ENCODE results near the gene MEAK7. TPM values are rescaled to one million over a fixed set of nuclear protein-coding genes. Genes with fewer than 3 reads are reported as not detected.
A peak's percentile ranks its signal among the peaks of the same experiment; 100 is the strongest.

MEAK7 gene
- total RNA-seq, 1 experiment from 2014 or later = 21.5 TPM

DNA sequence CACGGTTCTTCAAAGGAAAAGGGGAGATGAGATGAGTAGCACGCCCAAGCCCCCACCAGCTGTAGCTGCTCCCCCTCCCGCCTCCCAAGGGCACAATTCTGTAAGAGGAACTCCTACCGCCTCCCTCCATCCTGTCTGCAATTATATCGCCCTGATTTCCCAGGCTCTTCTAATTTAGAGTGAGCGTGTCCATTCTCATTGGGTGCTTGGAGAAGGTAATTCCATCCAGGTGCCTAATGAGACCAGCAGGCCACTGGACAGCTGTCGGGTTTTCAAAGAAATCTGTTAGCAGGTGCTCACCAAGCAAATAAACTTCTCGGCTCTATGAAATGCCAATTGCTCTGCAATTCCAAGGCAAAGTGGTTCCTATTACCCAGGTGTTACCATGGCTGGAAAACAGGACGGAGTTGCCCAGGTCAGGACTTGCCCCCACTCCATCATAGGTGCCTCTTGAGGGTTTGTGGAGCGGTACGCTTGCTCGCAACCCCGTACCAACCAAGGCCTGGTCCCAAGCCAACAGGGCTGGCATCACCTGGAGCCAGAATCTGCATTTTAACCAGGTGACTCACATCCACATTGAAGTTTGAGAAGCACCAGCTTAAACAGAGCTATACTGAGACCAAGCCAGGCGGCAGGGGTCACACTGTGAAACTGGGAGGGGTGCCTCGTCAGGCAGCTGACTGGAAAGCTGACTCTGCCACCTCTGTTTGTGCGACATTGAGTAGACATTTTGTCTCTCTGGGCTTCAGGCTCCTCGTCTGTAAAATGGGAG, 16.5 kb upstream of the MEAK7 start:
- TF ChIP-seq, protein P1, sequence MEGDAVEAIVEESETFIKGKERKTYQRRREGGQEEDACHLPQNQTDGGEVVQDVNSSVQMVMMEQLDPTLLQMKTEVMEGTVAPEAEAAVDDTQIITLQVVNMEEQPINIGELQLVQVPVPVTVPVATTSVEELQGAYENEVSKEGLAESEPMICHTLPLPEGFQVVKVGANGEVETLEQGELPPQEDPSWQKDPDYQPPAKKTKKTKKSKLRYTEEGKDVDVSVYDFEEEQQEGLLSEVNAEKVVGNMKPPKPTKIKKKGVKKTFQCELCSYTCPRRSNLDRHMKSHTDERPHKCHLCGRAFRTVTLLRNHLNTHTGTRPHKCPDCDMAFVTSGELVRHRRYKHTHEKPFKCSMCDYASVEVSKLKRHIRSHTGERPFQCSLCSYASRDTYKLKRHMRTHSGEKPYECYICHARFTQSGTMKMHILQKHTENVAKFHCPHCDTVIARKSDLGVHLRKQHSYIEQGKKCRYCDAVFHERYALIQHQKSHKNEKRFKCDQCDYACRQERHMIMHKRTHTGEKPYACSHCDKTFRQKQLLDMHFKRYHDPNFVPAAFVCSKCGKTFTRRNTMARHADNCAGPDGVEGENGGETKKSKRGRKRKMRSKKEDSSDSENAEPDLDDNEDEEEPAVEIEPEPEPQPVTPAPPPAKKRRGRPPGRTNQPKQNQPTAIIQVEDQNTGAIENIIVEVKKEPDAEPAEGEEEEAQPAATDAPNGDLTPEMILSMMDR (conservative IDR thresholded peaks at IDR 0.05) = no peak
- Histone ChIP-seq H3K56ac (ENCODE audit: insufficient read length, low read depth, low read length) (no peak overlapping the region), H4K20me1 (ENCODE audit: control insufficient read depth, insufficient read depth, insufficient read length) (no peaks in the 10 kb centered on the region), H3K79me1 (ENCODE audit: insufficient read depth, low read depth, low read length, poor library complexity, severe bottlenecking) (no peaks in the 10 kb centered on the region), H3K27ac (ENCODE audit: insufficient read length, low read depth, low read length) (no peak overlapping the region), H3K27me3 (ENCODE audit: insufficient read depth, low read length) (no peaks in the 10 kb centered on the region), H3K79me2 (ENCODE audit: insufficient read depth, low read length) (no peaks in the 10 kb centered on the region), H2AK5ac (ENCODE audit: insufficient read length, low read length) (no peak overlapping the region), H3K9me3 (ENCODE audit: control insufficient read depth, low read depth, low read length) (no peaks in the 10 kb centered on the region), H2AFZ (ENCODE audit: low read length) (no peak overlapping the region), H3K23ac (ENCODE audit: insufficient read length, low read depth, low read length) (no peak overlapping the region), H3K9ac (ENCODE audit: extremely low read depth, insufficient read length, low read length) (no peak overlapping the region), H3K14ac (ENCODE audit: insufficient read depth, low read length) (no peak overlapping the region), H3K4me2 (ENCODE audit: insufficient read depth, insufficient read length, low read length) (no peak overlapping the region), H2BK15ac (ENCODE audit: low read depth, low read length) (no peak overlapping the region), H2BK20ac (ENCODE audit: low read depth, low read length, poor library complexity, severe bottlenecking) (no peak overlapping the region), H3K23me2 (ENCODE audit: insufficient read length, low read depth, low read length, poor library complexity, severe bottlenecking) (no peaks in the 10 kb centered on the region), H2BK12ac (ENCODE audit: insufficient read length, low read depth, low read length) (no peak overlapping the region), H4K91ac (ENCODE audit: insufficient read length, low read depth, low read length) (no peak overlapping the region), H2BK5ac (ENCODE audit: insufficient read length, low read length) (no peak overlapping the region), H3T11ph (ENCODE audit: low read length) (no peak overlapping the region), H4K5ac (ENCODE audit: insufficient read length, low read depth, low read length) (no peak overlapping the region), H3K4me1 (ENCODE audit: insufficient read depth, low read length) (no peaks in the 10 kb centered on the region), H4K8ac (replicated peaks; ENCODE audit: insufficient read length, low read depth, low read length) (no peak overlapping the region), H3K4ac (ENCODE audit: low read depth, low read length) (no peak overlapping the region), H2BK120ac (ENCODE audit: low read depth, low read length, poor library complexity, severe bottlenecking) (no peak overlapping the region), H3K18ac (ENCODE audit: insufficient read length, low read depth, low read length) (no peak overlapping the region)
- peak overlapping the region in 1 of 3 experiments; percentile 33; a peak in 1 of 7 replicates for H3K27ac Mint-ChIP-seq
- H3K36me3 Mint-ChIP-seq (ENCODE audit: insufficient read depth in 1 of 3, low read depth in 3 of 3) = no peaks in the 10 kb centered on the region; a peak in 1 of 7 replicates
- peaks cover 5 to 22% of the 10 kb centered on the region in 2 experiments for H3K4me1 Mint-ChIP-seq
- peaks cover 0 to 4% of the 10 kb centered on the region in 2 experiments; a peak in 2 of 5 replicates for H3K9me3 Mint-ChIP-seq
- no CpG with 5 or more reads among the region's 17 CpGs for WGBS (ENCODE audit: extremely low coverage, insufficient read length, low lambda C conversion rate)
- DNase-seq = no peak
- H3K4me3 Mint-ChIP-seq = no peak overlapping the region
- peaks cover 3% of the 10 kb centered on the region; the same call in 1 of the 2 replicates for H3K27me3 Mint-ChIP-seq (ENCODE audit: low read depth)
